GM21360 (cell line): ENCODE data around the gene CLASP2.
A peak's percentile ranks its signal among the peaks of the same experiment; 100 is the strongest.
"Not testable (repeated sequence)": the region's sequence is repeated elsewhere in the genome, so short reads cannot be mapped to it uniquely, and the experiment has no call there.

ENCODE experiments used
- ATAC-seq: cut with Tn5 transposase; IDR thresholded peaks from one replicate; pipeline ENCODE4 v1.9.1; 2021; ENCODE audit warnings: mild to moderate bottlenecking, moderate library complexity; ENCODE audit not compliant: unreplicated experiment

Gene CLASP2

DNA sequence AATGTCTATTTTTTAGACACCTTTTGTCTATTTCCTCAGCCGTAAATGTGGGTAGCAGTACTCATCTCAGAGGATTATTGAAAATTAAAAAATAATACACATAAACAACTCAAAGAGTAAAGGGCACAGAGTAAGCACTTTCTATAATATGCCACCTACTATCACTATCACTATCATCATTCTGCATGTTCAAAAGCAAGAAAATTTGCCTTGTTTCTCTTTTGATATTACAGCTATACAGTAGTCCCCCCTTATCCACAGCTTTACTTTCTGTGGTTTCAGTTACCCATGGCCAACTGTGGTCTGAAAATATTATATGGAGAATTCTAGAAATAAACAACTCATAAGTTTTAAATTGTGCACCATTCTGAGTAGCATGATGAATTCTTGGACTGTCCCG lies 27.7 kb downstream of the CLASP2 start:
- no peak for ATAC-seq

DNA sequence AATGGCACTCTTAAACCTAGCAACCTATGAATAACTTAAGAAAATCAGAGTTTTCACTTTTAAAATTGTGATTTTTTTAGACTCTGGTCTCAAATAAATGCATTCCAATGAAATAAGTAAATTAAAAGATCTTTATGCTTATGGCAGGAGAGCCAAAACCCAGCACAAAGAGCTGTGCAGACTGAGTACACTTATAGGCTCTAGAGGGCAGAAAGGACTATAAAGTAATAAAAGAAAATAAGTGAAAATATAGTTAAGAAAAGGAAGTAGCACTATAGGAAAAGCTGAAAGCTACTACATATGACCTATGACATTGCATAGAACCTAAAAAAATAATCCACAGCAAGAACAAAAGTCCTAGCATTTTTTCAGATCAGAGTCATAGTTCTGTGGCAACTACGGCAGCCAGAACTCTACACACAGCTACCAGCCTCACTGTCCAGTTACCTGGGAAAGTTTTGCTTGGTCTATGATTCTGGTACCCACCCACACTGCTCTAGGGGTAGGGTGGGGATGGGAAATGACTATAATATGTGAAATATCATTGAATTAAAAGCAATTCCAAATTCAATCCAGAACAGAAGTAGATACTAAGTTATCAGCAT lies 30.5 kb downstream of the CLASP2 start:
- no peak for ATAC-seq

DNA sequence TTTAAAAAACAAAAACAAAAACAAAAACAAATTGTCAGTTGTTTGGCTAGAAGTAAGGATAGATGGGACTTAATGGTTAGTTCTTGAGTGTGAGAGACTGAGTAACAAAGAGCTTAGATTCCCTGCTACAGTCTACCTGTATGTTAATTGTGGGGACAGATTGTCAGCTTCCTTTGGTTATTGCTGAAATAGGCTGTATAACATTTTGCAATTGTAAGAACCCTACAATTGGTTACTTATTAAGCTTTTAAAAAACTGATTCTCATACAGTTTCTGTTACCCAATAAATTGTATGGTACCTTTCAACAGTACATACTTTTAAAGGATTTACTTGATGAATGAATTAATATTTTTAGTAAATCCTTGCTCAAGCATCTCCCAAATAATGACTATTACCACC lies 35.3 kb downstream of the CLASP2 start:
- no peak for ATAC-seq

DNA sequence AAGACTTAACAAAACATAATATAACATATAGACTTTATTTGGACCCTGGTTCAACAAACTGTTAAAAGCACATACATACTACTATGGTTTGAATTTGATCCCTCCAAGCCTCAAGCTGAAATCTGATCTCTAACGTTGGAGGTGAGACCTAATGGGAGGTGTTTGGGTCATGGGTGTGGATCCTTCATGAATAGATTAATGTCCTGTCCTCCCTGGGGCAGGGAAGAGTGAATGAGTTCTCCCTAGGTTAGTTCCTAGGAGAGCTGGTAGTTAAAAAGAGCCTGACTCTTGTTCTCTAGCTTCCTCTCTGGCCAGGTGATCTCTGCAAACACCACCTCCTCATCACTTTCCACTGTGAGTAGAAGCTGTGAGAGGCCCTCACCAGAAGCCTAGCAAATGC lies 36.4 kb downstream of the CLASP2 start:
- ATAC-seq: no peak

DNA sequence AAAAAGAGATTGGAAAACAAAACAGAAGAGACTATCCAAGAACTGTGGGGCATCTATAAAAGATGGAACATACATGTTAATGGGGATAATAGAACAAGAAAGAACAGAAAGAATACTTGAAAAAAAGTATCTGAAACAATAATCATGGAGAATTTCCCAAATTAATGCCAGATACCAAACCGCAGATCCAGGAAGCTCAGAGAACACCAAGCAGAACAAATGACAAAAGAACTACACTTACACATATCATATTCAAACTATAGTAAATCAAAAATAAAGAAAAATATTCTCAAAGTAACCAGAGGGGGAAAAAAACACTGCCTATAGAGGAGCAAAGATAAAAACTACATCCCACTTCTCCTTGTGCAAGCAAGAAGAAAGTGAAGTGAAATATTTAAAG lies 40.0 kb downstream of the CLASP2 start:
- no peak for ATAC-seq

DNA sequence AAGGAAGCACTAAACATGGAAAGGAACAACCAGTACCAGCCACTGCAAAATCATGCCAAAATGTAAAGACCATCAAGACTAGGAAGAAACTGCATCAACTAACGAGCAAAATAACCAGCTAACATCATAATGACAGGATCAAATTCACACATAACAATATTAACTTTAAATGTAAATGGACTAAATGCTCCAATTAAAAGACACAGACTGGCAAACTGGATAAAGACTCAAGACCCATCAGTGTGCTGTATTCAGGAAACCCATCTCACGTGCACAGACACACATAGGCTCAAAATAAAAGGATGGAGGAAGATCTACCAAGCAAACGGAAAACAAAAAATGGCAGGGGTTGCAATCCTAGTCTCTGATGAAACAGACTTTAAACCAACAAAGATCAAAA lies 44.6 kb downstream of the CLASP2 start:
- not testable (repeated sequence) for ATAC-seq

DNA sequence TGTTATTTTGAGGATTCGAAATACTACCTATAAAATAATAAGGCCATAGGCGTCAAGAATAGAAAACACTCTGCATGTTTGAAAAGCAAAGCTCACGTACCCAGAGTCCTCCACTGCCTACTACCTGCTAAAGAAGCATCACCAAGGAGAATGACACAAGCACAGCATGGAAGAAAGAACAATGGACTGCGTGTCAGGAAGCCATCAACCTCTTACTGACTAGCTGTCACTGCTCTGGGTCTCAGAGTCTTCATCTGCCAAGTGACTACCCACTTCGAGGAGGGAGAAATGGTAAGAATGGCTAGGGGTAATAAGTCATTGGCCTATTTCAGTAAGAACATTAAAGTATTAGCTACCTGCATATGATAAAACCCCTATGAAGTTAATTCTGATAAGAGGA lies 49.4 kb downstream of the CLASP2 start:
- no peak for ATAC-seq

DNA sequence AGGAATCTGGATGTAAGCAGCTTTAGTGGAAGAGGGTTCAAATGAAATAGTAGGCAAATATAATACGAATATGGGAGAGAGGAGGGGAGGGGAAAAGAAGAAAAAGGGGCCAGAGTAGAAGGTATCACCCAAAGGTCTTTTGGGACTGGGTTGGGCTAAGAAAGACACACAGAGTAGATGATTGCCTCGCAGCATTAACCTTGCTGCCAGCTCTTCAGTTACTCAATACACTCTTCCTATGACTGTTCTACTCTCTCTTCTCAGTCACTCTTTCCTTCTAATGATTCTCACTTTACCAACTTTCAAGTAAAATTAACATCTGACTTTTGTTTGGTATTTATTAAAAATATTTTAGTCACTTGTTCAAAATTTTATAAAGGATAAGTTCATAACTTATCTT lies 52.8 kb downstream of the CLASP2 start:
- ATAC-seq: no peak

DNA sequence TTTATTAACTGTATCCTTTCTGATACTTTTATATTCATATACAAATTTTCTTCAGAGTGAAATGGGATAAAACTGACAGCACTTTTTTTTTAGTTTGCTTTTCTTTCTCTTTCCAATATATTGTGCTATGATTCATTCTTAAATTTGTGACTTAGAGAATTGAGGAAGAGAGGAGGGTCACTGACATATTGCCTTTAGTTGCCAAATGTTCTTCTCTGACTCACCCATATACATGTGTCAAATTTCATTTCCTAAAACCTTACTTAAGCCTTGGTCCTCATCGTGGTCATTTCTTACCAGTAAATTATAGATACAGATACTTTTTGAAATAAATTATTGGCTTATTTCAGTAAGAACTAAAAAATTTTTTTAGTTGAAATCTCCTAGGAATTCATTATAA lies 53.9 kb downstream of the CLASP2 start:
- no peak for ATAC-seq

DNA sequence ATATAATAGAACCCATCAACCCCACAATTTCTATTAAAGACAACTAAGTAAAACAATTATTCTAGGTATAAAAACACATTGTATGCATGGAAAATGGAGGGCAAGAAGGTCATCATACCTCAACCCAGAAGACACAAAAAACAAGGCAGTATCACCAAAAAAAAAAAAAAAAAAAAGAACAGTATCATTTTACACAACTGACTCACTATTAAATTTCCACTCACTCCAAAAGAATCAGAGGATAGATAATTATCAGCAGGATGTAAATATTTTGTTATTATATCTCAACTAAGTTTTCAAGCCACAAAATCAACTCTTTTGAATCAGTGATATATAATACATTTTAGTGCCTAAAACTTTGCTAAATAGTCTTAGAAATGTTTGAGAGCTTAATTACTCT lies 55.0 kb downstream of the CLASP2 start:
- no peak for ATAC-seq

DNA sequence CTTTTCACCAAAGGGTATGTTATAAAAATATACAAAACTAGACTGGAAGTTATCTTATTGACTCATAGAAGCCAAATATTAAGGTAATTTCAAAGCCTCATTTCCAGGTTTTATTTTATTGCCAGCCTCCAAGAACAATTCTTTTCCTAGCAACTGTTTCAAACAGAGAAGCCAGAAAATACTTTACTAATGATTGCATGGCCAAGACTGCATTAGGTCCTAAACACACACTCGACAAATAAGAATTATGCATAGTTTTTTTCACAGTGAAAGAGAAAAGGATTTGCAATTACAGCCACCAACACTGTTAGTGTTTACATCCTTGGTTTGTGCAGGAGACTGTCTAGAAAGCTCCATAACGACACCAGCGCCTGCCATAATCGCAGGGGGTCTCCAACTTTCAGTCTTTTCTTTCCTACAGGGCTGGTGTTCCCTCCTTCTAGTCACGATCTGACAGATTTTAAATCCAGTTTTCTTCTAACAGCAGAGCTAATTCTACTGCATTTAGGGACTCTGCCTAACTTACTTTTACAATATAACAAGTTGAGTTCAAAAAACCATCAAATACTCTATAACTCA lies 58.1 kb downstream of the CLASP2 start:
- ATAC-seq: no peak

DNA sequence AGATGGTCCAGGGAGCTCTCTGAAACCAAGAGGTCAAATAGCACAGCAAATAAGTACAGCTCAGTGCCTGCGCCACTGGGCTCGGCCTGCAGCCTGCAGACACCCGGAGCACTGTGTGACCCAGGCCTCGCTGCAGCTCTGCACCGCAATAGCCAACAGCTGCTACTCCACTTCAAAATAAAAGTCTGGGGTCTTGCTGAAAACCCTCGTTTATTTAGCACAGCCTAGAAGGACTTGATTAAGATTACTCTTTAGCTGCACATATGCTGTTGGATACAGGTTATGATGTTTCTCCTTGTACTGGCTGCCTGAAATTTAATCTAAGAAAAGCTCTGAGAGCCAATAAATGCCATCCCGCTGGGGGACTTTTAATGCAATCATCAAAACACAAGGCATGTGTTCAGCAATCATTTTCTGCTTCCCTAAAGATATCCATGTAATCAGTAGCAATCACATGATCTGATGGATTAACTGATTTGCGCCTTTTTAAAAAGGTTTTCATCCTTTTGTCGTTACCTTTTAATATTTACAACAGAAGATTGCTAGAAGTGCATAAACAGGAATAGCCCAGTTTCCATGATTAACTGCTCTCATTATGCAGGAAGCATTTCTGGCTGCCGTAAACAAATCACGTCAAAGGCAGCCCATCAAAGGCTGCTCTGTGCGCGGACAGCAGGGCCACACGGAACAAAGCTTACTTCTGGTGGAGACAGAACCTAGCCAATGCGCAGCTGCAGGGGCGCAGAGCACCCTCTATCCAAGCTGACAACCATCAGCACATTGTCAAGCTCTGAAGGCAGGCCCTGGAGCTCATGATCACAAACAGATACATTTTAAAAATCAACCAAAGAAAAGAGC lies 58.8 kb downstream of the CLASP2 start:
- ATAC-seq: peak; percentile 86

DNA sequence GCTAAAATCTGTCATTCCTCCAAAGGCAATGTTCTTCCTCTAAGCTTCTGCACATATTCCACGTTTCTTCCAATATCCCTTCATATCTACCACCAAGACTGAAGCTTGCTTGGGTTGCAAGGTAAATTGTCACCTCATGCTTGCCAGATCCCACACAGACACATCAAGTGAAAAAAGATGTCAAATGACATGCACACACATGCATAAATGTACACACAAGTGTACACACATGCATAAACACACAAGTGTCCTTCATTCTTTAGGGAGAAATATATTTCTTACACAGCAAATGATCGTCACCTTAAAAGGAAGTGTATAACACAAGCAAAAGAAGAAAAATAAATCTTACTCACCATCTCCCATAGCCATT lies 59.4 kb downstream of the CLASP2 start:
- peak; percentile 5 for ATAC-seq

DNA sequence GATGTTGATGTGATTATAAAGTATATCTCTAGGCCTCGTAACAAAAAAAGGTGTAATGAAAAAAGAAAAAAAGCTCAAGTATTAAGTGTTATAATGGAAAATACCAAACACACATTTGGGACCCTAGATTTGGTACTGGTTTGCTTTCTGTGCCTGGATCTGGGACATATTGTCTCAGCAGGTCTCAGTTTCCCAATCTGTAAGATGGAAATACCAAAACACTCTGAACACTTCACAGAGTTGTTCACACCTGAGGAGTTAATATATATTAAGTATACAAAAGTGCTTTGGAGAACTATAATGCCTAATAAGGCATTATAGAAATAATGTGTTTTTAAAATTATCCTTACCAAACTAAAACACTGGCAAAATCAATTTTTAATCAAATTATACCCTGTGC lies 60.0 kb downstream of the CLASP2 start:
- ATAC-seq: no peak

DNA sequence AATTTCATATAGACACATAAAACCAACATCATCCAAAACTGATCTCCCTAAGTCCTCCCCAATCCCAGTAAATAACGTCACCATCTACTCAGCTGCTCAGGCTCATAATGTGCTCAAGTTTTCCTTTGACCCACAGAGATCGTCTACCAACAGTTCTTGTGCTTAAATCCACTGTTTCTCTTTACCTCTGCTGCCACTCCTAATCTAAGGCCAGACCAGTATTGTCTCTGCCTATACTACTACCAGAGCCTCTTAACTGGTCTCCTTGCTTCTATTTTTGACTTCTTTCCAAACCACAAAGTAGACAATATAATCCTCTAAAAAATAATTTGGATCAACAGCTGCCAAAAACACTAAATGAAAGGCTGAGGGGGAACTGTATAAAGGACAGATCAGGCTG lies 65.3 kb downstream of the CLASP2 start:
- ATAC-seq: no peak

DNA sequence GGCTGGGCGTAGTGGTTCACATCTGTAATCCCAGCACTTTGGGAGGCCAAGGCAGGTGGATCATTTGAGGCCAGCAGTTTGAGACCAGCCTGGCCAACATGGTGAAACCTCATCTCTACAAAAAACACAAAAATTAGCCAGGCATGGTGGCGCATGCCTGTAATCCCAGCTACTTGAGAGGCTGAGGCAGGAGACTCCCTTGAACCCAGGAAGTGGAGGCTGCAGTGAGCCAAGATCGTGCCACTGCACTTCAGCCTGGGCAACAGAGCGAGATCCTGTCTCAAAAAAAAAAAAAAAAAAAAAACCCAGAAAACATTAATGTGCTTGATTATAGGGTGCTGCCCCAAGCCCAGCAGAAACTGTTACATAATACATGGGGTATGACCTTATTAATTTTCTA lies 67.0 kb downstream of the CLASP2 start:
- ATAC-seq: not testable (repeated sequence)

DNA sequence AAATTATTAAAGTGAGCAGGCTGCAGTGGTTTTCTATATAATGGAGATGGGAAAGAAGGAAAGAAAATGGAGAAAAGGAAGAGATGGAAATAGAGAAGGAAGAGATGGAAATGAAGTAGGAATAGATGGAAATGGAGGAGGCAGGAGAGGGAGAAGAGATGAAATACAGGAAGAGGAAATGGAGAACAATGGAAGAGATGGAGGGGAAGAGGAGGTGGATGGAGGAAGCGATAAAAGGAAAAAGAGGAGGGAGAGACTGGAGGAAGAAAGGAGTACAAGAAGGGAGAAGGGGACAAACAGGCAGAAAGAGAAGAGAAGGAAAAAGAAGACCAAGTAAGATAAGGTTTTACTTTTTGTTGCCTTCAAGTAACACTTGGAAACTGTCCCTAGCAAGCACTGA lies 67.6 kb downstream of the CLASP2 start:
- no peak for ATAC-seq

DNA sequence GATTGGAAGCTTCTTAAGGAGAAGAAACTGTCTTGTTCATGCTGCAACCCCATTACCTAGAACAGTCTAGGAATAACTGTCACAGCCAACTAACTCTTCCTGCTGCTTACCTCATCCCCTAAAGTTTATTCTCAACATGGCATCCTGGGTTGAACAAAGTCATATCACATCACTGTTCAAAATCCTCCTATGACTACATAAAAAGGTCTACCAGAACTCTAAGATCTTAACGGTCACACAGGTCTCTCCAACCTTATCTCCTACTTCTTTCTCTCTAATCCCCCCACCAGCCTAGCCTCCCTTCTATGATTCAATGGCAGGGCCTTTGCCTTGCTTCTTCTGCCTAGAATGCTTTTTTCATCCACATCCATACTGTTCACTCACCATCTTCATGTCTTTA lies 69.3 kb downstream of the CLASP2 start:
- ATAC-seq: no peak

DNA sequence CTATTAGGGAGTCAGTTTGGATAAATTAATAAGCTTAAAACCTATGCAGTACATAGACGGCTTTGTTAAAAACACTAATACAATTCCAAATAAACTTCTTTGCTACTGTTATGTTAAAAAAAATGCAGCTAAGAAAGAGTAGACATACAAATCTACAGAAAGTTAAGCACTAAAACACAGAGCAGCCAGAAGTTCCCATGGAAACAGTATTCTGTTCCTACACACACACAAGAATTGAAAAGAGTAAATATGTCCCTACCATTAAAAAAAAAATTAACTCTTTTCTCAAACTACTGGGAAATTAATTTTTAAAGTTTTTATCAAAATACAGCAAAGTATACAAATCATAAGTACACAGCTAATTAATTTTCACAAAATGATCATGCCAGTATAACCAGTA lies 71.6 kb downstream of the CLASP2 start:
- no peak for ATAC-seq

DNA sequence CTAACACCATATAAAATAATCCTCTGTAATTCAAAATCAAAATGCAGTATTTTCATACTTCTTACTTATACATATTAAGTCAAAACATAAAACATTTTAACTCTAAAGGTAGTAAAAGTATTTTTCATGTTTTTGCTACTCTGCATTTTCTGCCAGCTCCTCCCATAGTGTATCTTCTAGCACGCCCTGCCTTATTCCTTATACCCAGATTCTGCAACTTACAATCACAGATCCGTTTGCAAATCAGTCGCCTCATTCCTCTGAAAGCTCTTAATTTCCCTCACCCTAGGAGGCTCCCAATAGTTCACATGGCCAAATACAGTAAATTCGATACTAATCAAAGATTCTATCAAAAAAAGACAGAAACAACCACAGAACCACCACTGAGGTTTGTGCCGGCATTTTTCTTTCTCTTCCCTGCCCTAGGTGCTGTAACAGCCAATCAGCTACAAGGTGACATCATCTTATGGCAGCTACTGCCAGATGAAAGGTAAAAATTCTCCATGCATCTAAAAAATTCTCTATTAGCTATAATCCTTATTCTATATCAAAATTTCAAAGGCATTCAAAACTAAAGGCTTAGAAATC lies 72.9 kb downstream of the CLASP2 start:
- ATAC-seq: no peak

DNA sequence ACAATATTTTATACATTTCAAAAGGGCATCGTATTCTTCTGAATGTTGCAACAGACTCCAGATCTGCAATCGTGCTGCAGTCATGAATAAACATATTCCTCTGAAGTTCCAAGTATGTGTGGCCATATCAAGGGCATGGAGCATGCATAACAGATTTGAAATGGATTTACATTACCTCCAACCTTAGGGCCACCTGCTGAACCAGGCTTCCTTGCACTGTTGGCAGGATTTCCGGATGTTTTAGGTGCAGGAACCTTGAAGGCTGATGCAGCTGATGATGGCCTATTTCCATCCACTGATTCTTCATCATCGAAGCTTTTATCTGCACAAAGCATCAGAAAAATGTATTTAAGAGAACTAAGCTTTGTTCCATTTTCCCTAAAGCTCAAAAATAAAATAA lies 73.5 kb downstream of the CLASP2 start:
- ATAC-seq: no peak

DNA sequence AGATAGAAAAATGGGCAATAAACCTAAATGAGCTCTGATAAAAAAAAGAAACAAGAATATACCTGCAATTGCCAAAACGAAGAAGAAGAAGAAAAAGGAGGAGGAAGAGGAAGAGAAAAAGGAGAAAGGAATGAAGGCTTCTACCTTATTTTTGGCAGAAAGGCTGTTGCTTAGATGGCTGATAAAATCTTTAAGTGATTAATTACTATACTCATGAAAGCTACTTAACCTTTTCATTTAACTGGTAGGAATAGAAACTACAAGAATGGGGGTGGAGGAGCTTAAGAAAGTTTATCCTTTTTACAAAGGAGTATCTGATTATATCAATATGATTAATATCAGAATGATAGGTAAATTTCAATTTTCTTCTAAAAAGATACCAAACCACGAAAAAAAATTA lies 75.2 kb downstream of the CLASP2 start:
- no peak for ATAC-seq
